ENCODE results near the gene TRPV2.

TRPV2 gene

GRCh38 chr17:16418685-16419068 is 3.3 kb downstream of the TRPV2 start:
- H4K20me1 ChIP-seq (ENCODE audit: control insufficient read depth, insufficient read depth, low read depth, low read length), result no peaks in the 10 kb centered on the region
- no peak overlapping the region for H3K27ac ChIP-seq (ENCODE audit: low read depth, low read length)
- no peak overlapping the region for H3K4me2 ChIP-seq (ENCODE audit: low read length)
- H3K79me2 ChIP-seq (ENCODE audit: control insufficient read depth, low read length), result no peaks in the 10 kb centered on the region
- no peaks in the 10 kb centered on the region for H3K27me3 ChIP-seq (ENCODE audit: control insufficient read depth, low read length)
- H3K4me3 ChIP-seq (ENCODE audit: low read length), result no peak overlapping the region
- H3K9me3 ChIP-seq (ENCODE audit: control insufficient read depth, insufficient read depth, low read length), result no peaks in the 10 kb centered on the region
- peaks cover 31% of the 10 kb centered on the region for H3K4me1 ChIP-seq (ENCODE audit: control insufficient read depth, low read length)
- H3K36me3 ChIP-seq (ENCODE audit: control insufficient read depth, low read length), result no peaks in the 10 kb centered on the region
- TF ChIP-seq, protein P1, sequence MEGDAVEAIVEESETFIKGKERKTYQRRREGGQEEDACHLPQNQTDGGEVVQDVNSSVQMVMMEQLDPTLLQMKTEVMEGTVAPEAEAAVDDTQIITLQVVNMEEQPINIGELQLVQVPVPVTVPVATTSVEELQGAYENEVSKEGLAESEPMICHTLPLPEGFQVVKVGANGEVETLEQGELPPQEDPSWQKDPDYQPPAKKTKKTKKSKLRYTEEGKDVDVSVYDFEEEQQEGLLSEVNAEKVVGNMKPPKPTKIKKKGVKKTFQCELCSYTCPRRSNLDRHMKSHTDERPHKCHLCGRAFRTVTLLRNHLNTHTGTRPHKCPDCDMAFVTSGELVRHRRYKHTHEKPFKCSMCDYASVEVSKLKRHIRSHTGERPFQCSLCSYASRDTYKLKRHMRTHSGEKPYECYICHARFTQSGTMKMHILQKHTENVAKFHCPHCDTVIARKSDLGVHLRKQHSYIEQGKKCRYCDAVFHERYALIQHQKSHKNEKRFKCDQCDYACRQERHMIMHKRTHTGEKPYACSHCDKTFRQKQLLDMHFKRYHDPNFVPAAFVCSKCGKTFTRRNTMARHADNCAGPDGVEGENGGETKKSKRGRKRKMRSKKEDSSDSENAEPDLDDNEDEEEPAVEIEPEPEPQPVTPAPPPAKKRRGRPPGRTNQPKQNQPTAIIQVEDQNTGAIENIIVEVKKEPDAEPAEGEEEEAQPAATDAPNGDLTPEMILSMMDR (IDR thresholded peaks at IDR 0.05; ENCODE audit: low read depth, low read length, poor library complexity, severe bottlenecking), result no peak
- TF ChIP-seq EZH2phosphoT487 (IDR thresholded peaks at IDR 0.05; ENCODE audit: borderline replicate concordance, low read length), result no peak
- H3F3A ChIP-seq (ENCODE audit: control insufficient read depth, insufficient read depth), result no peaks in the 10 kb centered on the region
- no peaks in the 10 kb centered on the region for H3K9me2 ChIP-seq (replicated peaks; ENCODE audit: control insufficient read depth, low read length)

GRCh38 chr17:16419074-16419928 is 3.9 kb downstream of the TRPV2 start:
- no peak overlapping the region for H3K4me3 ChIP-seq (ENCODE audit: low read length)
- H3K27me3 ChIP-seq (ENCODE audit: control insufficient read depth, low read length), result no peaks in the 10 kb centered on the region
- H4K20me1 ChIP-seq (ENCODE audit: control insufficient read depth, insufficient read depth, low read depth, low read length), result no peaks in the 10 kb centered on the region
- H3K9me3 ChIP-seq (ENCODE audit: control insufficient read depth, insufficient read depth, low read length), result no peaks in the 10 kb centered on the region
- no peaks in the 10 kb centered on the region for H3K79me2 ChIP-seq (ENCODE audit: control insufficient read depth, low read length)
- peaks cover 31% of the 10 kb centered on the region for H3K4me1 ChIP-seq (ENCODE audit: control insufficient read depth, low read length)
- no peaks in the 10 kb centered on the region for H3K36me3 ChIP-seq (ENCODE audit: control insufficient read depth, low read length)
- TF ChIP-seq, protein P1 (IDR thresholded peaks at IDR 0.05; ENCODE audit: low read depth, low read length, poor library complexity, severe bottlenecking), result no peak
- TF ChIP-seq EZH2phosphoT487 (IDR thresholded peaks at IDR 0.05; ENCODE audit: borderline replicate concordance, low read length), result no peak
- H3K9me2 ChIP-seq (replicated peaks; ENCODE audit: control insufficient read depth, low read length), result no peaks in the 10 kb centered on the region
- no peaks in the 10 kb centered on the region for H3F3A ChIP-seq (ENCODE audit: control insufficient read depth, insufficient read depth)
- no peak overlapping the region for H3K4me2 ChIP-seq (ENCODE audit: low read length)
- no peak overlapping the region for H3K27ac ChIP-seq (ENCODE audit: low read depth, low read length)

GRCh38 chr17:16419929-16420271 is 4.5 kb downstream of the TRPV2 start:
- Histone ChIP-seq H3K27me3 (ENCODE audit: control insufficient read depth, low read length) (no peaks in the 10 kb centered on the region), H3F3A (ENCODE audit: control insufficient read depth, insufficient read depth) (no peaks in the 10 kb centered on the region), H3K79me2 (ENCODE audit: control insufficient read depth, low read length) (no peaks in the 10 kb centered on the region), H3K4me1 (ENCODE audit: control insufficient read depth, low read length) (peaks cover 28% of the 10 kb centered on the region), H3K4me3 (ENCODE audit: low read length) (no peak overlapping the region), H3K36me3 (ENCODE audit: control insufficient read depth, low read length) (no peaks in the 10 kb centered on the region), H3K27ac (ENCODE audit: low read depth, low read length) (no peak overlapping the region), H3K4me2 (ENCODE audit: low read length) (no peak overlapping the region), H3K9me3 (ENCODE audit: control insufficient read depth, insufficient read depth, low read length) (no peaks in the 10 kb centered on the region), H3K9me2 (replicated peaks; ENCODE audit: control insufficient read depth, low read length) (no peaks in the 10 kb centered on the region), H4K20me1 (ENCODE audit: control insufficient read depth, insufficient read depth, low read depth, low read length) (no peaks in the 10 kb centered on the region)
- TF ChIP-seq EZH2phosphoT487 (IDR thresholded peaks at IDR 0.05; ENCODE audit: borderline replicate concordance, low read length), result no peak
- TF ChIP-seq, protein P1 (IDR thresholded peaks at IDR 0.05; ENCODE audit: low read depth, low read length, poor library complexity, severe bottlenecking), result no peak
